HepG2 (cell line): ENCODE data around the gene TUBG1. TPM values are rescaled to one million over a fixed set of nuclear protein-coding genes. Genes with fewer than 3 reads are reported as not detected.

Experiments
- ATF1 ChIP-seq: IDR thresholded peaks from 2 replicates; pipeline ENCODE4 v1.6.1; 2016; ENCODE audit warnings: mild to moderate bottlenecking, control low read depth
- ATF3 ChIP-seq: sonication (generic); formaldehyde crosslinking; IDR thresholded peaks from 2 replicates; pipeline ENCODE4 v1.4.0; 2020; ENCODE audit warnings: missing genetic modification reagents
- EHMT2 ChIP-seq: fragments of 200-600 bp; sonication (generic); IDR thresholded peaks from 2 replicates; pipeline ENCODE4 v1.7.0; 2017; ENCODE audit warnings: antibody characterized with exemption, low read depth, low read length, borderline replicate concordance
- FOXP1 ChIP-seq, 2 experiments: fragments of 450-650 bp in 1 of 2; IDR thresholded peaks; 2 replicates each; pipeline ENCODE4 v1.6.1; 2017 to 2018; ENCODE audit warnings: antibody characterized with exemption in 1 of 2
- HIC2 ChIP-seq: sonication (generic); formaldehyde crosslinking; IDR thresholded peaks from 2 replicates; pipeline ENCODE4 v1.9.0; 2022; ENCODE audit warnings: low read depth, missing genetic modification reagents
- HOXA3 ChIP-seq: sonication (generic); formaldehyde crosslinking; IDR thresholded peaks from 2 replicates; pipeline ENCODE4 v1.5.0; 2020; ENCODE audit warnings: missing genetic modification reagents
- KDM5A ChIP-seq: fragments of 200-600 bp; sonication (generic); IDR thresholded peaks from 2 replicates; pipeline ENCODE4 v1.7.0; 2018; ENCODE audit warnings: antibody characterized with exemption, mild to moderate bottlenecking, low read length, borderline replicate concordance
- KMT2A ChIP-seq: sonication (generic); formaldehyde crosslinking; IDR thresholded peaks from 2 replicates; pipeline ENCODE4 v1.4.0; 2020; ENCODE audit warnings: missing genetic modification reagents
- MAFK ChIP-seq, 2 experiments: IDR thresholded peaks in 1 of 2; conservative IDR thresholded peaks in 1 of 2; 2 replicates each; pipeline ENCODE4 v1.6.1; 2011; ENCODE audit warnings: improper control_type of control experiment in 2 of 2, low read length in 2 of 2
- MXI1 ChIP-seq: IDR thresholded peaks from 3 replicates; pipeline ENCODE4 v1.6.1; 2012; ENCODE audit warnings: low read depth, low read length, inconsistent platforms, borderline replicate concordance
- NBN ChIP-seq: fragments of 450-650 bp; conservative IDR thresholded peaks from 2 replicates; pipeline ENCODE4 v1.6.1; 2017
- NR2C2 ChIP-seq: sonication (generic); formaldehyde crosslinking; IDR thresholded peaks from 2 replicates; pipeline ENCODE4 v1.4.0; 2020; ENCODE audit warnings: missing genetic modification reagents, mild to moderate bottlenecking, moderate library complexity, borderline replicate concordance
- PHF5A ChIP-seq: IDR thresholded peaks from one replicate; pipeline ENCODE4 v1.6.1; 2018; ENCODE audit warnings: low read depth, missing genetic modification reagents; ENCODE audit not compliant: unreplicated experiment
- PITX1 ChIP-seq: sonication (generic); formaldehyde crosslinking; IDR thresholded peaks from 2 replicates; pipeline ENCODE4 v1.5.1; 2020; ENCODE audit warnings: mild to moderate bottlenecking, missing genetic modification reagents
- RFX1 ChIP-seq: fragments of 450-650 bp; IDR thresholded peaks from 2 replicates; pipeline ENCODE4 v1.6.1; 2017
- SMAD9 ChIP-seq: sonication (generic); formaldehyde crosslinking; IDR thresholded peaks from 2 replicates; pipeline ENCODE4 v1.5.1; 2020; ENCODE audit warnings: mild to moderate bottlenecking, missing genetic modification reagents
- SNAPC5 ChIP-seq: sonication (generic); formaldehyde crosslinking; IDR thresholded peaks from 2 replicates; pipeline ENCODE4 v1.8.1; 2023; ENCODE audit warnings: mild to moderate bottlenecking, missing genetic modification reagents, borderline replicate concordance
- TARDBP ChIP-seq: sonication (generic); formaldehyde crosslinking; IDR thresholded peaks from 2 replicates; pipeline ENCODE4 v1.8.0; 2022; ENCODE audit warnings: mild to moderate bottlenecking, missing genetic modification reagents
- TEAD2 ChIP-seq: sonication (generic); formaldehyde crosslinking; IDR thresholded peaks from 2 replicates; pipeline ENCODE4 v1.9.0; 2021; ENCODE audit warnings: missing genetic modification reagents
- XRCC5 ChIP-seq: fragments of 200-400 bp; formaldehyde crosslinking; optimal IDR thresholded peaks from 2 replicates; pipeline ENCODE3; 2017; ENCODE audit warnings: mild to moderate bottlenecking, low read length
- ZBTB33 ChIP-seq: sonication (generic); formaldehyde crosslinking; IDR thresholded peaks from 2 replicates; pipeline ENCODE4 v1.4.0; 2020; ENCODE audit warnings: missing genetic modification reagents
- ZMYM3 ChIP-seq: sonication (generic); formaldehyde crosslinking; IDR thresholded peaks from 2 replicates; pipeline ENCODE4 v1.5.1; 2020; ENCODE audit warnings: mild to moderate bottlenecking, missing genetic modification reagents
- ZNF160 ChIP-seq: sonication (generic); formaldehyde crosslinking; IDR thresholded peaks from 2 replicates; pipeline ENCODE4 v1.8.0; 2022; ENCODE audit warnings: mild to moderate bottlenecking, inconsistent platforms, missing genetic modification reagents
- ZNF230 ChIP-seq: sonication (generic); formaldehyde crosslinking; IDR thresholded peaks from 2 replicates; pipeline ENCODE4 v1.4.0; 2020; ENCODE audit warnings: mild to moderate bottlenecking, missing genetic modification reagents
- ZNF383 ChIP-seq: sonication (generic); formaldehyde crosslinking; IDR thresholded peaks from 2 replicates; pipeline ENCODE4 v1.4.0; 2020; ENCODE audit warnings: missing genetic modification reagents, mild to moderate bottlenecking, borderline replicate concordance
- ZNF430 ChIP-seq: sonication (generic); formaldehyde crosslinking; IDR thresholded peaks from 2 replicates; pipeline ENCODE4 v1.9.0; 2021; ENCODE audit warnings: mild to moderate bottlenecking, missing genetic modification reagents
- ZNF570 ChIP-seq: sonication (generic); formaldehyde crosslinking; IDR thresholded peaks from 2 replicates; pipeline ENCODE4 v1.4.0; 2020; ENCODE audit warnings: mild to moderate bottlenecking, missing genetic modification reagents, borderline replicate concordance
- ZNF792 ChIP-seq: IDR thresholded peaks from 2 replicates; pipeline ENCODE4 v1.6.1; 2016
- polyA plus RNA-seq, 8 experiments: library from polyadenylated mRNA; depleted of rRNA in 3 of 8; stranded (reverse) in 7 of 8; unstranded in 1 of 8; fragments of >200 nt; fragmentation: Illumina TruSeq in 4 of 8; extraction: Trizol in 4 of 8; gene quantifications; 2 replicates each; pipeline versions ENCODE4 v1.2.1 to v1.2.3, GENCODE V29; 2011 to 2016; ENCODE audit warnings: low read depth in 4 of 8, missing spikeins in 1 of 8, mixed read lengths in 1 of 8; ENCODE audit not compliant: insufficient read depth in 1 of 8
- total RNA-seq, 5 experiments: library from RNA; depleted of rRNA; stranded (reverse); fragments of >200 nt; fragmentation: Illumina TruSeq; extraction: Trizol; gene quantifications; 2 replicates each; pipeline ENCODE4 v1.2.3, GENCODE V29; 2016; ENCODE audit warnings: low read depth in 1 of 5

TUBG1 gene
- total and polyA plus RNA-seq, 2 of the 13 experiments (the other 11 are each of a cell fraction or from before 2014, with no cell fraction given) = 74.1 to 137 TPM

DNA sequence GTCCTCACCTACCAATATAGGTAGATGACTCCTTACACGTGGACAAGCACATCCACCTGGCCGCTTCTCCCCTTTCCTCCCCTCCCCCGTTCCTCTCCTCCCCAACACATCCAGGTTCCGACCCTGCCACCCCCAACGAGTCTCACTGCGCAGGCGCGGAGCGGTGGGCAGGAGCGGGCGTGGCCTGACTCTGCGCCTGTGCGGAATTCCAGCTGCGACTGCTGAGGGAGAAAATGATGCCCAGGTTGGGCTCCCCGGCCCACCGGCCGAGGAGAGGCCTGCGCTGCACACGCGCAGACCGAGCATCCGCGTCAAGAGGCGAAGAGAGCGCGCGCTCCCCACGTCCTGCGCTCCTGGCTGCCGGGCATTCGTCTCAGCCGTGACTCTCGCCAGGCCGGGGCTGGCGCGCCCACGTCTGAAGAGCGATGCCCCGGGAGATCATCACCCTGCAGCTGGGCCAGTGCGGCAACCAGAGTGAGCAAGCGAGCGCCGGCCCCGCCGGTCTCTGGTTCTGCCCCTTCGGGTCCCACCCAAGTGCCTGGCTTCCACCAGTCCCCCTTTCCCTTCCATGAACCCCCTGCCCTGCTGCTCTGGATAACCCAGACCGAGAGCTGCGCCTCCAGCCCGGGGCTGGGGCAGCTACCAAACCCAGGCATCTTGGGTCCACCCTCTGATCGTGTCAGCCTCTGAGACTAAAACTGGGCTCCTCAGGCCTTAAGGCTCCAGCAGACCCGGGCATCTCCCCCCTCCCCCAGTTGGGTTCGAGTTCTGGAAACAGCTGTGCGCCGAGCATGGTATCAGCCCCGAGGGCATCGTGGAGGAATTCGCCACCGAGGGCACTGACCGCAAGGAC lies 49.8 kb downstream of the TUBG1 start, which contains the start of gene TUBG2 (continued):
- TF ChIP-seq ZNF160 = peak; percentile 69; the same call in 1 of the 2 replicates
- TF ChIP-seq ATF1 = no peak
- no peak for TF ChIP-seq NR2C2 (CRISPR knock-in tag)
- TF ChIP-seq ZMYM3 (CRISPR knock-in tag) = no peak
- TF ChIP-seq XRCC5 = peak; percentile 29
- 0 out of 2 replicates have a peak, but pooled peaks have one; percentile 52 for TF ChIP-seq KMT2A
- no peak for TF ChIP-seq SNAPC5
- no peak; the same call in 1 of the 2 replicates for TF ChIP-seq KDM5A
- TF ChIP-seq ZNF792 (CRISPR knock-in tag) = peak; percentile 72
- no peak; the same call in 1 of the 2 replicates for TF ChIP-seq HOXA3 (CRISPR knock-in tag)
- no peak for TF ChIP-seq ZNF570
- TF ChIP-seq PITX1 (CRISPR knock-in tag) = peak; percentile 81
- no peak for TF ChIP-seq MAFK (conservative IDR thresholded peaks at IDR 0.05 in 1 of 2, IDR thresholded peaks at IDR 0.05 in 1 of 2; ENCODE audit: low read length in 2 of 2)
- peak; percentile 87; the same call in 1 of the 3 replicates for TF ChIP-seq MXI1
- no peak for TF ChIP-seq RFX1
- TF ChIP-seq NBN = no peak
- TF ChIP-seq ZNF383 (CRISPR knock-in tag) = no peak
- TF ChIP-seq EHMT2 = no peak
- peak; percentile 79 for TF ChIP-seq ZNF430
- TF ChIP-seq FOXP1 (IDR thresholded peaks at IDR 0.05) = no peak
- no peak for TF ChIP-seq FOXP1 (CRISPR knock-in tag; IDR thresholded peaks at IDR 0.05)
- peak; percentile 82 for TF ChIP-seq HIC2 (CRISPR knock-in tag)
- no peak for TF ChIP-seq PHF5A
- no peak for TF ChIP-seq ATF3 (CRISPR knock-in tag)
- TF ChIP-seq TEAD2 = no peak
- no peak for TF ChIP-seq SMAD9 (CRISPR knock-in tag)
- 0 out of 2 replicates have a peak, but pooled peaks have one; percentile 10 for TF ChIP-seq ZBTB33 (CRISPR knock-in tag)
- TF ChIP-seq ZNF230 (CRISPR knock-in tag) = no peak
- no peak for TF ChIP-seq TARDBP (CRISPR knock-in tag)
